Measurements from ENCODE around the gene ADPGK.
"Not testable (repeated sequence)": the region's sequence is repeated elsewhere in the genome, so short reads cannot be mapped to it uniquely, and the experiment has no call there.

The ADPGK gene

DNA sequence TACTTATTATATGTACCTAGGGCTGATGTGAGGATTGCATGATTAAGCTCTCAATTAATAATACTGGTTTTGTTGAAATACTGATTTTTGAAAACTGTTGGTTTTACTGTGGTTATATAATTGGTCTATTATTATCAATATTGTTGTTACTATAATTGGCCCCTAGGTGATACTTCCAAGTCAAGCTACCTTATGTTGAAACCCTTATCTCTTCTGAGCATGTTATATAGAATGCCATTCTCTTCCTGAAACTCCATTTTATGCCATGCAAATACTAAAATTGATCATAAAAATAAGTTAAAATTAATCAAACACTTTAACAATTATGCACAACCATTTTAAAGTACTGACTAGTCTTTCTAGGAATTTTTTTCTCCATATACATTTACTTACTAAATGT is 51.5 kb downstream of the ADPGK start:
- Histone ChIP-seq H3K27me3 (replicated peaks; ENCODE audit: insufficient read depth, low read length) (no peaks in the 10 kb centered on the region), H3K4me3 (ENCODE audit: low read length) (no peak overlapping the region), H3K27ac (ENCODE audit: low read length) (no peak overlapping the region), H3K4me1 (ENCODE audit: low read length) (peaks cover 19% of the 10 kb centered on the region), H3K4me2 (ENCODE audit: low read depth, low read length) (no peak overlapping the region), H4K20me1 (ENCODE audit: insufficient read depth, low read length) (no peaks in the 10 kb centered on the region), H3K9ac (ENCODE audit: low read length) (no peak overlapping the region), H3K79me2 (ENCODE audit: low read length) (no peaks in the 10 kb centered on the region), H3K36me3 (replicated peaks; ENCODE audit: insufficient read depth, low read length) (no peaks in the 10 kb centered on the region; the same call in 1 of the 2 replicates), H2AFZ (ENCODE audit: low read length) (no peak overlapping the region), H3F3A (ENCODE audit: insufficient read depth, low read length) (no peaks in the 10 kb centered on the region), H3K9me3 (replicated peaks; ENCODE audit: insufficient read depth, low read length) (no peaks in the 10 kb centered on the region), H3K9me2 (replicated peaks; ENCODE audit: insufficient read depth, low read length) (no peaks in the 10 kb centered on the region)
- TF ChIP-seq, protein P1, sequence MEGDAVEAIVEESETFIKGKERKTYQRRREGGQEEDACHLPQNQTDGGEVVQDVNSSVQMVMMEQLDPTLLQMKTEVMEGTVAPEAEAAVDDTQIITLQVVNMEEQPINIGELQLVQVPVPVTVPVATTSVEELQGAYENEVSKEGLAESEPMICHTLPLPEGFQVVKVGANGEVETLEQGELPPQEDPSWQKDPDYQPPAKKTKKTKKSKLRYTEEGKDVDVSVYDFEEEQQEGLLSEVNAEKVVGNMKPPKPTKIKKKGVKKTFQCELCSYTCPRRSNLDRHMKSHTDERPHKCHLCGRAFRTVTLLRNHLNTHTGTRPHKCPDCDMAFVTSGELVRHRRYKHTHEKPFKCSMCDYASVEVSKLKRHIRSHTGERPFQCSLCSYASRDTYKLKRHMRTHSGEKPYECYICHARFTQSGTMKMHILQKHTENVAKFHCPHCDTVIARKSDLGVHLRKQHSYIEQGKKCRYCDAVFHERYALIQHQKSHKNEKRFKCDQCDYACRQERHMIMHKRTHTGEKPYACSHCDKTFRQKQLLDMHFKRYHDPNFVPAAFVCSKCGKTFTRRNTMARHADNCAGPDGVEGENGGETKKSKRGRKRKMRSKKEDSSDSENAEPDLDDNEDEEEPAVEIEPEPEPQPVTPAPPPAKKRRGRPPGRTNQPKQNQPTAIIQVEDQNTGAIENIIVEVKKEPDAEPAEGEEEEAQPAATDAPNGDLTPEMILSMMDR (IDR thresholded peaks at IDR 0.05; ENCODE audit: low read length), result no peak
- TF ChIP-seq EZH2 (optimal IDR thresholded peaks at IDR 0.05; ENCODE audit: low read depth, low read length), result no peak
- no peak for TF ChIP-seq EZH2phosphoT487 (IDR thresholded peaks at IDR 0.05; ENCODE audit: low read length)
- no peak for DNase-seq

DNA sequence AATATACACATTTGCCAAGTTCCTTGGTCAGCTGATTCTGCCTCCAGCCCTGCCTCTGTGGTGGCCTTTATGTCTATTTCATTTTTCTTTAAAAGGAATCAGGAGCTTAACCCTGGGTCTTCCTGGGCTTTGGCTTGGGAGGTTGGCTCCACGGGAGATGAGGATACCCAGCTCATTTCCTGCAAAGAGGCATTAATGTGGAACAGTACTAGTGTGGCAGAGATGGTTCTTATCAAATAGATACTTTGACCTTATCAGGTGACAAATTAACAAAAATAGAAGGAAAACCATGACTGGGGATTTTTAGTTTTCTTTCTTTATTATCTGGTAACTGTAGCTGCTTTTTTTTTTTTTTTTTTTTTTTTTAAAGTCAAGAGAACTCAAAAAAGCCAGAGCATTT is 54.7 kb downstream of the ADPGK start:
- Histone ChIP-seq H3K4me1 (ENCODE audit: low read length) (peaks cover 4% of the 10 kb centered on the region; the same call in 1 of the 2 replicates), H3K9ac (ENCODE audit: low read length) (no peak overlapping the region), H3K27ac (ENCODE audit: low read length) (no peak overlapping the region), H3K27me3 (replicated peaks; ENCODE audit: insufficient read depth, low read length) (no peaks in the 10 kb centered on the region), H3K36me3 (replicated peaks; ENCODE audit: insufficient read depth, low read length) (no peaks in the 10 kb centered on the region), H3K9me2 (replicated peaks; ENCODE audit: insufficient read depth, low read length) (no peaks in the 10 kb centered on the region), H4K20me1 (ENCODE audit: insufficient read depth, low read length) (no peaks in the 10 kb centered on the region), H3K79me2 (ENCODE audit: low read length) (no peaks in the 10 kb centered on the region), H3K9me3 (replicated peaks; ENCODE audit: insufficient read depth, low read length) (no peaks in the 10 kb centered on the region), H2AFZ (ENCODE audit: low read length) (no peak overlapping the region), H3K4me3 (ENCODE audit: low read length) (no peak overlapping the region), H3K4me2 (ENCODE audit: low read depth, low read length) (no peak overlapping the region), H3F3A (ENCODE audit: insufficient read depth, low read length) (no peaks in the 10 kb centered on the region)
- no peak for TF ChIP-seq EZH2 (optimal IDR thresholded peaks at IDR 0.05; ENCODE audit: low read depth, low read length)
- TF ChIP-seq, protein P1 (IDR thresholded peaks at IDR 0.05; ENCODE audit: low read length), result no peak
- TF ChIP-seq EZH2phosphoT487 (IDR thresholded peaks at IDR 0.05; ENCODE audit: low read length), result no peak
- no peak for DNase-seq

DNA sequence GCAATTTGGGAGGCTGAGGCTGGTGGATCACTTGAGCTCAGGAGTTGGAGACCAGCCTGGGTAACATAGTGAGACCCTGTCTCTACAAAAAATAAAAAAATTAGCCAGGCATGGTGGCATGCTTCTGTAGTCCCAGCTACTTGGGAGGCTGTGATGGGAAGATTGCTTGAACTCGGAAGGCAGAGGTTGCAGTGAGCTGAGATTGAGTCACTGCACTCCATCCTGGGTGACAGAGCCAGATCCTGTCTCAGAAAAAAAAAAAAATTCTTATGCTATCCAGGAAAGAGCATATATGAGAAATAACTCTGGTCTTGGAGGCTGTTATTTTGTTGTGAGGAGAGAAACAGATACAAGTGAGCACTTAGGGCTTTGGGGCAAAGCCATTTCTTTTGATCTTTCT is 55.3 kb downstream of the ADPGK start:
- not testable (repeated sequence) for H3K9me2 ChIP-seq (replicated peaks; ENCODE audit: insufficient read depth, low read length); DNase-seq; H3K9ac ChIP-seq (ENCODE audit: low read length); H3K36me3 ChIP-seq (replicated peaks; ENCODE audit: insufficient read depth, low read length); H3K4me3 ChIP-seq (ENCODE audit: low read length); H3K27me3 ChIP-seq (replicated peaks; ENCODE audit: insufficient read depth, low read length); H3K9me3 ChIP-seq (replicated peaks; ENCODE audit: insufficient read depth, low read length); H2AFZ ChIP-seq (ENCODE audit: low read length); H3K4me2 ChIP-seq (ENCODE audit: low read depth, low read length); H3K27ac ChIP-seq (ENCODE audit: low read length); H3K79me2 ChIP-seq (ENCODE audit: low read length); H3F3A ChIP-seq (ENCODE audit: insufficient read depth, low read length); H4K20me1 ChIP-seq (ENCODE audit: insufficient read depth, low read length); H3K4me1 ChIP-seq (ENCODE audit: low read length)

DNA sequence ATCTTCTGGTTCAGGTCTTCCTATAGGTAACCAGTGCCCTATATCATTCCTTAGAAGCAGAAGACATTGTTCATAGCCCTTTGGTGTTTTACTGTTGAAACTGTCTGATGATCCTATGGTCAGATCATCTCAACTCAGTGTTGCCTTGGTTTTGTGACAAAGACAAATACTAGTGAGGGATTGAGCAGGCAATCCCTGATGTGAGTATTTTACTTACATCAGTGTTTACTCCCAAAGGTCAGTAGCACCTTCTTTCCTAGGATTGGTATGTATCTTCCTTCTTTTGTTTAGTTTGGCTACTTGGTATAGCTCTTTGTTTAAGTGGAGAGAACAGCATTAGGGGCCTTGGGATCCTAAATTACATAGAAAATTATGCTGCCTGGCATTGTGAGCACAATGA is 56.4 kb downstream of the ADPGK start:
- Histone ChIP-seq H2AFZ (ENCODE audit: low read length) (no peak overlapping the region), H3K9me2 (replicated peaks; ENCODE audit: insufficient read depth, low read length) (no peaks in the 10 kb centered on the region), H4K20me1 (ENCODE audit: insufficient read depth, low read length) (no peaks in the 10 kb centered on the region), H3K4me3 (ENCODE audit: low read length) (no peak overlapping the region), H3K27me3 (replicated peaks; ENCODE audit: insufficient read depth, low read length) (no peaks in the 10 kb centered on the region), H3K4me1 (ENCODE audit: low read length) (peaks cover 9% of the 10 kb centered on the region), H3K9ac (ENCODE audit: low read length) (no peak overlapping the region), H3K79me2 (ENCODE audit: low read length) (no peaks in the 10 kb centered on the region), H3K9me3 (replicated peaks; ENCODE audit: insufficient read depth, low read length) (no peaks in the 10 kb centered on the region), H3K4me2 (ENCODE audit: low read depth, low read length) (no peak overlapping the region), H3K36me3 (replicated peaks; ENCODE audit: insufficient read depth, low read length) (no peaks in the 10 kb centered on the region), H3F3A (ENCODE audit: insufficient read depth, low read length) (no peaks in the 10 kb centered on the region), H3K27ac (ENCODE audit: low read length) (no peak overlapping the region)
- DNase-seq, result no peak
- TF ChIP-seq, protein P1 (IDR thresholded peaks at IDR 0.05; ENCODE audit: low read length), result no peak
- TF ChIP-seq EZH2phosphoT487 (IDR thresholded peaks at IDR 0.05; ENCODE audit: low read length) (no peak), EZH2 (optimal IDR thresholded peaks at IDR 0.05; ENCODE audit: low read depth, low read length) (no peak)

DNA sequence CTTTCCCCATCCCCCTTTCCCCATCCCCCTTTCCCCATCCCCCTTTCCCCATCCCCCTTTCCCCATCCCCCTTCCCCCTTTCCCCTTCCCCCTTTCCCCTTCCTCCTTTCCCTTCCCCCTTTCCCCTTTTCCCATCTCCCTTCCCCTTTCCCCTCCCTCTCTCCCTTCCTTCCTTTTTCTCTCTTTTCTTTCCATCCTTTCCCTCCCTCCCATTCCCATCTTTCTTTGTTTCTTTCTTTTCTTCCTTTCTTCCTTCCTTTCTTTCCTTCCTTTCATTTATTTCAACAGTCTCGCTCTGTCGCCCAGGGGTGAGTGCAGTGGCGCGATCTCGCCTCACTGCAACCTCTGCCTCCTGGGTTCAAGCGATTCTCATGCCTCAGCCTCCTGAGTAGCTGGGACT is 57.7 kb downstream of the ADPGK start:
- H3K4me1 ChIP-seq (ENCODE audit: low read length), result peaks cover 12% of the 10 kb centered on the region
- not testable (repeated sequence) for H3F3A ChIP-seq (ENCODE audit: insufficient read depth, low read length); H3K9me2 ChIP-seq (replicated peaks; ENCODE audit: insufficient read depth, low read length); H3K4me2 ChIP-seq (ENCODE audit: low read depth, low read length); H2AFZ ChIP-seq (ENCODE audit: low read length); H3K9me3 ChIP-seq (replicated peaks; ENCODE audit: insufficient read depth, low read length); H3K4me3 ChIP-seq (ENCODE audit: low read length); H3K9ac ChIP-seq (ENCODE audit: low read length); H4K20me1 ChIP-seq (ENCODE audit: insufficient read depth, low read length); H3K79me2 ChIP-seq (ENCODE audit: low read length); H3K27me3 ChIP-seq (replicated peaks; ENCODE audit: insufficient read depth, low read length); H3K36me3 ChIP-seq (replicated peaks; ENCODE audit: insufficient read depth, low read length); H3K27ac ChIP-seq (ENCODE audit: low read length); DNase-seq

All from MM.1S (cell line).